ENCODE measurements around the gene CCDC148.
"Not testable (repeated sequence)": the region's sequence is repeated elsewhere in the genome, so short reads cannot be mapped to it uniquely, and the experiment has no call there.

The CCDC148 gene

DNA sequence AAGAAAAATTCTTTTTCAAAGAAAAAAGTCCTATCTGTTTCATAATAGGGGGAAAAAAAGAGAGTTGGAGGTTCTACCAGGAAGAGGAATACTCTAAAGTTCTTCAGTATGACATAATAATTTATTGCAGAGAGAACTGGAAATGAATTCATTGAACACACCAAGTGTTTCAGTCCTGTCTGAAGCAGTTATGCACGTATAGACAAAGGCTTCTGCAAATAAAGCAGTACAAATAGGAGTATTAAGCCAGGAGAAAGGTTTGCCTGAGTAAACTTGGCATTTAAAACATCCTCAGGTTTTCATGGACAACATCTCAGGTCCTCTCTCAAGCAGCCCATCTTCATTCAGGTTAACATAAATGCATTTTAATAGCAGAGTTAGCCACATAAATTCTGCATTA is 141.6 kb downstream of the CCDC148 start:
- Histone ChIP-seq H3K9ac (ENCODE audit: low read length) (no peak overlapping the region), H3K4me3 (ENCODE audit: insufficient read depth, low read length, poor library complexity, severe bottlenecking) (no peak overlapping the region), H3K9me3 (ENCODE audit: insufficient read depth, low read length) (no peaks in the 10 kb centered on the region), H4K20me1 (ENCODE audit: low read depth, low read length) (no peaks in the 10 kb centered on the region), H3F3A (ENCODE audit: insufficient read depth) (no peaks in the 10 kb centered on the region), H2AFZ (ENCODE audit: low read depth, low read length, severe bottlenecking) (no peak overlapping the region), H3K27ac (ENCODE audit: low read depth, low read length) (no peak overlapping the region), H3K9me2 (replicated peaks; ENCODE audit: insufficient read depth, low read length) (no peaks in the 10 kb centered on the region), H3K79me2 (ENCODE audit: insufficient read depth, low read length) (no peaks in the 10 kb centered on the region), H3K4me2 (ENCODE audit: low read depth, low read length, poor library complexity, severe bottlenecking) (no peak overlapping the region), H3K27me3 (ENCODE audit: low read length) (no peaks in the 10 kb centered on the region), H3K36me3 (ENCODE audit: low read length) (no peaks in the 10 kb centered on the region)
- TF ChIP-seq CTCF (IDR thresholded peaks at IDR 0.05; ENCODE audit: insufficient read depth, low read length, poor library complexity, severe bottlenecking) (no peak), EZH2phosphoT487 (conservative IDR thresholded peaks at IDR 0.05; ENCODE audit: low read length) (no peak)

- Histone ChIP-seq H3K4me3 (ENCODE audit: insufficient read depth, low read length, poor library complexity, severe bottlenecking) (no peak overlapping the region), H3F3A (ENCODE audit: insufficient read depth) (no peaks in the 10 kb centered on the region), H3K36me3 (ENCODE audit: low read length) (no peaks in the 10 kb centered on the region), H3K9me3 (ENCODE audit: insufficient read depth, low read length) (no peaks in the 10 kb centered on the region), H3K9me2 (replicated peaks; ENCODE audit: insufficient read depth, low read length) (no peaks in the 10 kb centered on the region), H3K27ac (ENCODE audit: low read depth, low read length) (no peak overlapping the region), H2AFZ (ENCODE audit: low read depth, low read length, severe bottlenecking) (no peak overlapping the region), H3K4me2 (ENCODE audit: low read depth, low read length, poor library complexity, severe bottlenecking) (no peak overlapping the region), H3K79me2 (ENCODE audit: insufficient read depth, low read length) (no peaks in the 10 kb centered on the region), H3K9ac (ENCODE audit: low read length) (no peak overlapping the region), H3K27me3 (ENCODE audit: low read length) (no peaks in the 10 kb centered on the region), H4K20me1 (ENCODE audit: low read depth, low read length) (no peaks in the 10 kb centered on the region)
- TF ChIP-seq CTCF (IDR thresholded peaks at IDR 0.05; ENCODE audit: insufficient read depth, low read length, poor library complexity, severe bottlenecking) (no peak), EZH2phosphoT487 (conservative IDR thresholded peaks at IDR 0.05; ENCODE audit: low read length) (no peak)
Measured at GRCh38 chr2:158313734-158314133, 142.8 kb downstream of the CCDC148 start.

- H4K20me1 ChIP-seq (ENCODE audit: low read depth, low read length): no peaks in the 10 kb centered on the region
- no peak for TF ChIP-seq CTCF (IDR thresholded peaks at IDR 0.05; ENCODE audit: insufficient read depth, low read length, poor library complexity, severe bottlenecking)
- TF ChIP-seq EZH2phosphoT487 (conservative IDR thresholded peaks at IDR 0.05; ENCODE audit: low read length): no peak
- H3K4me3 ChIP-seq (ENCODE audit: insufficient read depth, low read length, poor library complexity, severe bottlenecking): no peak overlapping the region
- no peaks in the 10 kb centered on the region for H3F3A ChIP-seq (ENCODE audit: insufficient read depth)
- H3K4me2 ChIP-seq (ENCODE audit: low read depth, low read length, poor library complexity, severe bottlenecking): no peak overlapping the region
- no peak overlapping the region for H3K27ac ChIP-seq (ENCODE audit: low read depth, low read length)
- no peaks in the 10 kb centered on the region for H3K27me3 ChIP-seq (ENCODE audit: low read length)
- H3K9me3 ChIP-seq (ENCODE audit: insufficient read depth, low read length): no peaks in the 10 kb centered on the region
- H2AFZ ChIP-seq (ENCODE audit: low read depth, low read length, severe bottlenecking): no peak overlapping the region
- no peaks in the 10 kb centered on the region for H3K36me3 ChIP-seq (ENCODE audit: low read length)
- H3K9ac ChIP-seq (ENCODE audit: low read length): no peak overlapping the region
- no peaks in the 10 kb centered on the region for H3K9me2 ChIP-seq (replicated peaks; ENCODE audit: insufficient read depth, low read length)
- no peaks in the 10 kb centered on the region for H3K79me2 ChIP-seq (ENCODE audit: insufficient read depth, low read length)
Measured at GRCh38 chr2:158312981-158313380, 143.6 kb downstream of the CCDC148 start.

GRCh38 chr2:158310407-158310806 is 146.1 kb downstream of the CCDC148 start:
- H3K36me3 ChIP-seq (ENCODE audit: low read length); H3F3A ChIP-seq (ENCODE audit: insufficient read depth); H3K4me3 ChIP-seq (ENCODE audit: insufficient read depth, low read length, poor library complexity, severe bottlenecking); H4K20me1 ChIP-seq (ENCODE audit: low read depth, low read length); H2AFZ ChIP-seq (ENCODE audit: low read depth, low read length, severe bottlenecking); H3K27ac ChIP-seq (ENCODE audit: low read depth, low read length); H3K9me3 ChIP-seq (ENCODE audit: insufficient read depth, low read length); H3K4me2 ChIP-seq (ENCODE audit: low read depth, low read length, poor library complexity, severe bottlenecking); H3K27me3 ChIP-seq (ENCODE audit: low read length); H3K9me2 ChIP-seq (replicated peaks; ENCODE audit: insufficient read depth, low read length); H3K9ac ChIP-seq (ENCODE audit: low read length); H3K79me2 ChIP-seq (ENCODE audit: insufficient read depth, low read length): not testable (repeated sequence)
